ENCODE measurements around the gene FGF8. TPM values are rescaled to one million over a fixed set of nuclear protein-coding genes. Genes with fewer than 3 reads are reported as not detected.

Gene FGF8
- total and polyA plus RNA-seq, 2 of the 13 experiments (the other 11 are each of a cell fraction or from before 2014, with no cell fraction given) = not detected

- CTCF ChIA-PET (ENCODE audit: low intra/inter-chr PET ratio, low total read pairs) = no interaction called here
- no peaks in the 10 kb centered on the region for H3K9me3 ChIP-seq (ENCODE audit: low read length)
- TF ChIP-seq ZNF589 (CRISPR knock-in tag; conservative IDR thresholded peaks at IDR 0.05) (no peak), NFRKB (IDR thresholded peaks at IDR 0.05) (no peak), ZBTB7B (CRISPR knock-in tag; IDR thresholded peaks at IDR 0.05) (no peak), KMT2B (CRISPR knock-in tag; IDR thresholded peaks at IDR 0.05) (no peak), ARNT2 (CRISPR knock-in tag; IDR thresholded peaks at IDR 0.05; ENCODE audit: low read depth) (no peak), ZFYVE20 (CRISPR knock-in tag; IDR thresholded peaks at IDR 0.05; ENCODE audit: borderline replicate concordance, low read depth) (no peak), CREB1 (IDR thresholded peaks at IDR 0.05) (no peak), CREB1 (CRISPR knock-in tag; IDR thresholded peaks at IDR 0.05) (no peak), ZNF468 (CRISPR knock-in tag; IDR thresholded peaks at IDR 0.05) (no peak), RARG (CRISPR knock-in tag; IDR thresholded peaks at IDR 0.05; ENCODE audit: low read depth) (no peak), U2AF2 (IDR thresholded peaks at IDR 0.05; ENCODE audit: low read depth, low read length) (no peak), ELF4 (CRISPR knock-in tag; IDR thresholded peaks at IDR 0.05; ENCODE audit: borderline replicate concordance) (no peak)
- TF ChIP-seq, protein P1, sequence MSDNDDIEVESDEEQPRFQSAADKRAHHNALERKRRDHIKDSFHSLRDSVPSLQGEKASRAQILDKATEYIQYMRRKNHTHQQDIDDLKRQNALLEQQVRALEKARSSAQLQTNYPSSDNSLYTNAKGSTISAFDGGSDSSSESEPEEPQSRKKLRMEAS (IDR thresholded peaks at IDR 0.05) = no peak
- TF ChIP-seq, protein P2, sequence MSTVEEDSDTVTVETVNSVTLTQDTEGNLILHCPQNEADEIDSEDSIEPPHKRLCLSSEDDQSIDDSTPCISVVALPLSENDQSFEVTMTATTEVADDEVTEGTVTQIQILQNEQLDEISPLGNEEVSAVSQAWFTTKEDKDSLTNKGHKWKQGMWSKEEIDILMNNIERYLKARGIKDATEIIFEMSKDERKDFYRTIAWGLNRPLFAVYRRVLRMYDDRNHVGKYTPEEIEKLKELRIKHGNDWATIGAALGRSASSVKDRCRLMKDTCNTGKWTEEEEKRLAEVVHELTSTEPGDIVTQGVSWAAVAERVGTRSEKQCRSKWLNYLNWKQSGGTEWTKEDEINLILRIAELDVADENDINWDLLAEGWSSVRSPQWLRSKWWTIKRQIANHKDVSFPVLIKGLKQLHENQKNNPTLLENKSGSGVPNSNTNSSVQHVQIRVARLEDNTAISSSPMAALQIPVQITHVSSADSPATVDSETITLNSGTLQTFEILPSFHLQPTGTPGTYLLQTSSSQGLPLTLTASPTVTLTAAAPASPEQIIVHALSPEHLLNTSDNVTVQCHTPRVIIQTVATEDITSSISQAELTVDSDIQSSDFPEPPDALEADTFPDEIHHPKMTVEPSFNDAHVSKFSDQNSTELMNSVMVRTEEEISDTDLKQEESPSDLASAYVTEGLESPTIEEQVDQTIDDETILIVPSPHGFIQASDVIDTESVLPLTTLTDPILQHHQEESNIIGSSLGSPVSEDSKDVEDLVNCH (CRISPR knock-in tag; IDR thresholded peaks at IDR 0.05) = no peak
- intact Hi-C loops (cut with micrococcal nuclease; ENCODE audit: unreplicated experiment) (no loop called here), in situ Hi-C loops (cut with HindIII; ENCODE audit: extremely low pct_ligation_motif_present, low pct_unique_long_range_greater_than_20kb) (no loop called here)
- ATAC-seq (no peak), DNase-seq (ENCODE audit: low spot score) (no peak), FAIRE-seq (no peak)
- no peak overlapping the region for H3K4me3 ChIP-seq (replicated peaks in 1 of 3; ENCODE audit: insufficient read depth in 1 of 3, low read depth in 2 of 3, low read length in 3 of 3)
- H3K9ac ChIP-seq (ENCODE audit: insufficient read depth, low read depth, low read length) = no peak overlapping the region
- BruUV-seq (replicated peaks) = no TSS peak
- H3K4me2 ChIP-seq (ENCODE audit: low read depth, low read length) = no peak overlapping the region
- no peak overlapping the region for H2AFZ ChIP-seq (ENCODE audit: low read length)
- 27% methylated on average over 2 of the region's 5 CpGs for WGBS (ENCODE audit: low lambda C conversion rate)
- H3K36me3 ChIP-seq (replicated peaks in 1 of 2; ENCODE audit: control insufficient read depth in 1 of 2, insufficient read depth in 2 of 2, low read length in 2 of 2) = no peaks in the 10 kb centered on the region
- H3K27me3 ChIP-seq (ENCODE audit: control insufficient read depth in 1 of 2, insufficient read depth in 2 of 2, low read length in 2 of 2) = peaks cover 16 to 89% of the 10 kb centered on the region in 2 experiments
- POLR2A ChIA-PET = no interaction called here
- no peaks in the 10 kb centered on the region for H4K20me1 ChIP-seq (ENCODE audit: insufficient read depth, low read length)
- H3K79me2 ChIP-seq (ENCODE audit: insufficient read depth, low read length) = no peaks in the 10 kb centered on the region
- no peak overlapping the region for H3K27ac ChIP-seq (ENCODE audit: extremely low read length, insufficient read depth, low read length)
- no peaks in the 10 kb centered on the region for H3K4me1 ChIP-seq (ENCODE audit: insufficient read depth, low read length)
Observed at GRCh38 chr10:101762736-101763135, 13.2 kb downstream of the FGF8 start.
